HepG2 (cell line): ENCODE measurements around the gene BCL2L13. TPM values are rescaled to one million over a fixed set of nuclear protein-coding genes. Genes with fewer than 3 reads are reported as not detected.

ENCODE experiments used
- ATAC-seq: fragments of 200-7000 bp; cut with Tn5 transposase; 3 replicates; pipeline ENCODE4 v1.9.1; 2020; ENCODE audit warnings: mild to moderate bottlenecking, moderate library complexity
- BruUV-seq: library from RNA; stranded (reverse); fragments of 400-500 nt; replicated peaks from 2 replicates; lab custom pipeline; 2021; lab: Mats Ljungman, UMichigan
- CTCF ChIA-PET: fragments of 300-600 bp; formaldehyde crosslinking; extraction: SDS; loops from one replicate; lab custom pipeline; 2021; ENCODE audit warnings: low total read pairs, inconsistent platforms, low intra/inter-chr PET ratio; lab: Yijun Ruan, JAX
- POLR2A ChIA-PET: fragments of 350-600 bp; sonication (Branson Sonifier 250); formaldehyde crosslinking; loops from one replicate; lab custom pipeline; 2020; ENCODE audit warnings: antibody characterized with exemption, inconsistent platforms; lab: Yijun Ruan, JAX
- DNase-seq: peaks from one replicate; pipeline ENCODE4 v3.0.0-alpha.2; 2015; ENCODE audit warnings: low spot score
- FAIRE-seq: peaks from 3 replicates; lab custom pipeline; 2011; peaks lifted over from hg19 to GRCh38; lab: Jason Lieb, UNC
- H2AFZ ChIP-seq: one replicate; pipeline ENCODE4 v1.6.1; 2011; ENCODE audit warnings: low read length, inconsistent platforms
- H3K27ac ChIP-seq: fragments of 300-600 bp; 3 replicates; pipeline ENCODE4 v1.8.0; 2011; ENCODE audit warnings: mixed run types, mild to moderate bottlenecking, mixed read lengths, low read length, inconsistent platforms; ENCODE audit not compliant: insufficient read depth; ENCODE audit errors: extremely low read length
- H3K27me3 ChIP-seq, 2 experiments: fragments of 200-600 bp in 1 of 2; 2 replicates in 1 of 2; 3 replicates in 1 of 2; pipeline versions ENCODE4 v1.6.0 to v1.8.0; 2011; ENCODE audit warnings: low read length in 2 of 2, mild to moderate bottlenecking in 2 of 2, moderate library complexity in 2 of 2, inconsistent platforms in 1 of 2; ENCODE audit not compliant: insufficient read depth in 2 of 2, control insufficient read depth in 1 of 2
- H3K36me3 ChIP-seq, 2 experiments: fragments of 200-600 bp in 1 of 2; replicated peaks in 1 of 2; 2 replicates in 1 of 2; 3 replicates in 1 of 2; pipeline versions ENCODE4 v1.5.1 to v1.8.0; 2011; ENCODE audit warnings: low read length in 2 of 2, inconsistent platforms in 1 of 2; ENCODE audit not compliant: insufficient read depth in 2 of 2, control insufficient read depth in 1 of 2
- H3K4me1 ChIP-seq: 2 replicates; pipeline ENCODE4 v1.5.1; 2012; ENCODE audit warnings: low read length, inconsistent platforms; ENCODE audit not compliant: insufficient read depth
- H3K4me2 ChIP-seq: 2 replicates; pipeline ENCODE4 v1.6.0; 2011; ENCODE audit warnings: low read depth, low read length, inconsistent platforms
- H3K4me3 ChIP-seq, 3 experiments: fragments of 200-600 bp in 1 of 3; sonication (generic), shearing (Covaris generic) in 1 of 3; replicated peaks in 1 of 3; 2 replicates each; pipeline ENCODE4 v1.5.1; 2011 to 2016; ENCODE audit warnings: low read length in 3 of 3, inconsistent platforms in 2 of 3, low read depth in 2 of 3, mild to moderate bottlenecking in 2 of 3, control low read depth in 1 of 3, mixed read lengths in 1 of 3; ENCODE audit not compliant: insufficient read depth in 1 of 3
- H3K79me2 ChIP-seq: one replicate; pipeline ENCODE4 v1.6.1; 2011; ENCODE audit warnings: low read length, inconsistent platforms; ENCODE audit not compliant: insufficient read depth
- H3K9ac ChIP-seq: 2 replicates; pipeline ENCODE4 v1.6.0; 2011; ENCODE audit warnings: mild to moderate bottlenecking, low read depth, low read length, inconsistent platforms; ENCODE audit not compliant: insufficient read depth
- H3K9me3 ChIP-seq: 2 replicates; pipeline ENCODE4 v1.5.1; 2012; ENCODE audit warnings: mild to moderate bottlenecking, low read length
- H4K20me1 ChIP-seq: 2 replicates; pipeline ENCODE4 v1.6.0; 2011; ENCODE audit warnings: inconsistent platforms, mild to moderate bottlenecking, low read length, moderate library complexity; ENCODE audit not compliant: insufficient read depth
- GZF1 ChIP-seq: sonication (generic); formaldehyde crosslinking; IDR thresholded peaks from 2 replicates; pipeline ENCODE4 v1.5.1; 2020; ENCODE audit warnings: mild to moderate bottlenecking, missing genetic modification reagents
- SMAD9 ChIP-seq: sonication (generic); formaldehyde crosslinking; IDR thresholded peaks from 2 replicates; pipeline ENCODE4 v1.5.1; 2020; ENCODE audit warnings: mild to moderate bottlenecking, missing genetic modification reagents
- ZMYM4 ChIP-seq: sonication (generic); formaldehyde crosslinking; IDR thresholded peaks from 2 replicates; pipeline ENCODE4 v1.8.1; 2023; ENCODE audit warnings: mild to moderate bottlenecking, missing genetic modification reagents
- ZNF143 ChIP-seq: sonication (generic); formaldehyde crosslinking; IDR thresholded peaks from 2 replicates; pipeline ENCODE4 v1.4.0; 2020; ENCODE audit warnings: missing genetic modification reagents
- ZNF484 ChIP-seq: sonication (generic); formaldehyde crosslinking; IDR thresholded peaks from 2 replicates; pipeline ENCODE4 v1.5.1; 2020; ENCODE audit warnings: mild to moderate bottlenecking, low read depth, missing genetic modification reagents, borderline replicate concordance
- ZNF713 ChIP-seq: sonication (generic); formaldehyde crosslinking; IDR thresholded peaks from 2 replicates; pipeline ENCODE4 v1.4.0; 2020; ENCODE audit warnings: mild to moderate bottlenecking, missing genetic modification reagents
- WGBS: methylation state at CpG from one replicate; pipeline ENCODE4 v1.1.6; 2017; ENCODE audit warnings: low lambda C conversion rate; 5-methylcytosine and 5-hydroxymethylcytosine counted together
- in situ Hi-C: cut with HindIII; loops from 2 replicates; pipeline ENCODE4 v1.10.0; 2017; ENCODE audit warnings: low pct_unique_long_range_greater_than_20kb; ENCODE audit not compliant: extremely low pct_ligation_motif_present
- intact Hi-C: fragments of 100-400 bp; cut with micrococcal nuclease; formaldehyde crosslinking; loops from one replicate; pipeline ENCODE4 v1.10.0; 2022; ENCODE audit not compliant: unreplicated experiment
- polyA plus RNA-seq, 8 experiments: library from polyadenylated mRNA; depleted of rRNA in 3 of 8; stranded (reverse) in 7 of 8; unstranded in 1 of 8; fragments of >200 nt; fragmentation: Illumina TruSeq in 4 of 8; extraction: Trizol in 4 of 8; gene quantifications; 2 replicates each; pipeline versions ENCODE4 v1.2.1 to v1.2.3, GENCODE V29; 2011 to 2016; ENCODE audit warnings: low read depth in 4 of 8, missing spikeins in 1 of 8, mixed read lengths in 1 of 8; ENCODE audit not compliant: insufficient read depth in 1 of 8
- total RNA-seq, 5 experiments: library from RNA; depleted of rRNA; stranded (reverse); fragments of >200 nt; fragmentation: Illumina TruSeq; extraction: Trizol; gene quantifications; 2 replicates each; pipeline ENCODE4 v1.2.3, GENCODE V29; 2016; ENCODE audit warnings: low read depth in 1 of 5
- TF ChIP-seq, protein P1 (sequence below): IDR thresholded peaks from 2 replicates; pipeline ENCODE4 v1.6.1; 2012; ENCODE audit warnings: inconsistent platforms
- TF ChIP-seq, protein P2 (sequence below): sonication (generic); formaldehyde crosslinking; IDR thresholded peaks from 2 replicates; pipeline ENCODE4 v1.5.0; 2020; ENCODE audit warnings: missing genetic modification reagents, mild to moderate bottlenecking, borderline replicate concordance
- TF ChIP-seq, protein P3 (sequence below): sonication (generic); formaldehyde crosslinking; IDR thresholded peaks from 2 replicates; pipeline ENCODE4 v1.9.0; 2021; ENCODE audit warnings: missing genetic modification reagents, mild to moderate bottlenecking, borderline replicate concordance
- TF ChIP-seq, protein P4 (sequence below): sonication (generic); formaldehyde crosslinking; IDR thresholded peaks from 2 replicates; pipeline ENCODE4 v1.4.0; 2020; ENCODE audit warnings: low read depth, mild to moderate bottlenecking, missing genetic modification reagents
- TF ChIP-seq, protein P5 (sequence below): sonication (generic); formaldehyde crosslinking; IDR thresholded peaks from 2 replicates; pipeline ENCODE4 v1.4.0; 2020; ENCODE audit warnings: missing genetic modification reagents
- TF ChIP-seq, protein P6 (sequence below): sonication (generic); formaldehyde crosslinking; IDR thresholded peaks from 2 replicates; pipeline ENCODE4 v1.8.0; 2022; ENCODE audit warnings: mild to moderate bottlenecking, missing genetic modification reagents, moderate library complexity

The BCL2L13 gene
- total and polyA plus RNA-seq, 2 of the 13 experiments (the other 11 are each of a cell fraction or from before 2014, with no cell fraction given): 13.5 to 14.6 TPM

- H4K20me1 ChIP-seq: no peaks in the 10 kb centered on the region
- H3K79me2 ChIP-seq: no peaks in the 10 kb centered on the region
- ChIA-PET CTCF (no interaction called here), POLR2A (no interaction called here)
- no peak for DNase-seq
- no peaks in the 10 kb centered on the region for H3K4me1 ChIP-seq
- H3K27me3 ChIP-seq: no peaks in the 10 kb centered on the region
- intact Hi-C loops (no loop called here), in situ Hi-C loops (no loop called here)
- no peak overlapping the region for H3K27ac ChIP-seq
- ATAC-seq: no peak
- H3K9ac ChIP-seq: no peak overlapping the region
- TF ChIP-seq GZF1 (CRISPR knock-in tag) (no peak), SMAD9 (CRISPR knock-in tag) (no peak), ZNF713 (CRISPR knock-in tag) (no peak), ZNF143 (no peak), ZNF484 (CRISPR knock-in tag) (no peak), ZMYM4 (no peak)
- TF ChIP-seq, protein P1, sequence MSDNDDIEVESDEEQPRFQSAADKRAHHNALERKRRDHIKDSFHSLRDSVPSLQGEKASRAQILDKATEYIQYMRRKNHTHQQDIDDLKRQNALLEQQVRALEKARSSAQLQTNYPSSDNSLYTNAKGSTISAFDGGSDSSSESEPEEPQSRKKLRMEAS: no peak
- TF ChIP-seq, protein P2, sequence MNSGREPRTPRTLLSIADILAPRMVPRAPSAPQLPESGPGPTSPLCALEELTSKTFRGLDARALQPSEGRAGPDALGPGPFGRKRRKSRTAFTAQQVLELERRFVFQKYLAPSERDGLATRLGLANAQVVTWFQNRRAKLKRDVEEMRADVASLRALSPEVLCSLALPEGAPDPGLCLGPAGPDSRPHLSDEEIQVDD (CRISPR knock-in tag): no peak
- TF ChIP-seq, protein P3, sequence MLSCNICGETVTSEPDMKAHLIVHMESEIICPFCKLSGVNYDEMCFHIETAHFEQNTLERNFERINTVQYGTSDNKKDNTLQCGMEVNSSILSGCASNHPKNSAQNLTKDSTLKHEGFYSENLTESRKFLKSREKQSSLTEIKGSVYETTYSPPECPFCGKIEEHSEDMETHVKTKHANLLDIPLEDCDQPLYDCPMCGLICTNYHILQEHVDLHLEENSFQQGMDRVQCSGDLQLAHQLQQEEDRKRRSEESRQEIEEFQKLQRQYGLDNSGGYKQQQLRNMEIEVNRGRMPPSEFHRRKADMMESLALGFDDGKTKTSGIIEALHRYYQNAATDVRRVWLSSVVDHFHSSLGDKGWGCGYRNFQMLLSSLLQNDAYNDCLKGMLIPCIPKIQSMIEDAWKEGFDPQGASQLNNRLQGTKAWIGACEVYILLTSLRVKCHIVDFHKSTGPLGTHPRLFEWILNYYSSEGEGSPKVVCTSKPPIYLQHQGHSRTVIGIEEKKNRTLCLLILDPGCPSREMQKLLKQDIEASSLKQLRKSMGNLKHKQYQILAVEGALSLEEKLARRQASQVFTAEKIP (CRISPR knock-in tag): no peak
- TF ChIP-seq, protein P4, sequence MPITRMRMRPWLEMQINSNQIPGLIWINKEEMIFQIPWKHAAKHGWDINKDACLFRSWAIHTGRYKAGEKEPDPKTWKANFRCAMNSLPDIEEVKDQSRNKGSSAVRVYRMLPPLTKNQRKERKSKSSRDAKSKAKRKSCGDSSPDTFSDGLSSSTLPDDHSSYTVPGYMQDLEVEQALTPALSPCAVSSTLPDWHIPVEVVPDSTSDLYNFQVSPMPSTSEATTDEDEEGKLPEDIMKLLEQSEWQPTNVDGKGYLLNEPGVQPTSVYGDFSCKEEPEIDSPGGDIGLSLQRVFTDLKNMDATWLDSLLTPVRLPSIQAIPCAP (CRISPR knock-in tag): no peak
- TF ChIP-seq, protein P5, sequence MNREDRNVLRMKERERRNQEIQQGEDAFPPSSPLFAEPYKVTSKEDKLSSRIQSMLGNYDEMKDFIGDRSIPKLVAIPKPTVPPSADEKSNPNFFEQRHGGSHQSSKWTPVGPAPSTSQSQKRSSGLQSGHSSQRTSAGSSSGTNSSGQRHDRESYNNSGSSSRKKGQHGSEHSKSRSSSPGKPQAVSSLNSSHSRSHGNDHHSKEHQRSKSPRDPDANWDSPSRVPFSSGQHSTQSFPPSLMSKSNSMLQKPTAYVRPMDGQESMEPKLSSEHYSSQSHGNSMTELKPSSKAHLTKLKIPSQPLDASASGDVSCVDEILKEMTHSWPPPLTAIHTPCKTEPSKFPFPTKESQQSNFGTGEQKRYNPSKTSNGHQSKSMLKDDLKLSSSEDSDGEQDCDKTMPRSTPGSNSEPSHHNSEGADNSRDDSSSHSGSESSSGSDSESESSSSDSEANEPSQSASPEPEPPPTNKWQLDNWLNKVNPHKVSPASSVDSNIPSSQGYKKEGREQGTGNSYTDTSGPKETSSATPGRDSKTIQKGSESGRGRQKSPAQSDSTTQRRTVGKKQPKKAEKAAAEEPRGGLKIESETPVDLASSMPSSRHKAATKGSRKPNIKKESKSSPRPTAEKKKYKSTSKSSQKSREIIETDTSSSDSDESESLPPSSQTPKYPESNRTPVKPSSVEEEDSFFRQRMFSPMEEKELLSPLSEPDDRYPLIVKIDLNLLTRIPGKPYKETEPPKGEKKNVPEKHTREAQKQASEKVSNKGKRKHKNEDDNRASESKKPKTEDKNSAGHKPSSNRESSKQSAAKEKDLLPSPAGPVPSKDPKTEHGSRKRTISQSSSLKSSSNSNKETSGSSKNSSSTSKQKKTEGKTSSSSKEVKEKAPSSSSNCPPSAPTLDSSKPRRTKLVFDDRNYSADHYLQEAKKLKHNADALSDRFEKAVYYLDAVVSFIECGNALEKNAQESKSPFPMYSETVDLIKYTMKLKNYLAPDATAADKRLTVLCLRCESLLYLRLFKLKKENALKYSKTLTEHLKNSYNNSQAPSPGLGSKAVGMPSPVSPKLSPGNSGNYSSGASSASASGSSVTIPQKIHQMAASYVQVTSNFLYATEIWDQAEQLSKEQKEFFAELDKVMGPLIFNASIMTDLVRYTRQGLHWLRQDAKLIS (CRISPR knock-in tag): no peak
- TF ChIP-seq, protein P6, sequence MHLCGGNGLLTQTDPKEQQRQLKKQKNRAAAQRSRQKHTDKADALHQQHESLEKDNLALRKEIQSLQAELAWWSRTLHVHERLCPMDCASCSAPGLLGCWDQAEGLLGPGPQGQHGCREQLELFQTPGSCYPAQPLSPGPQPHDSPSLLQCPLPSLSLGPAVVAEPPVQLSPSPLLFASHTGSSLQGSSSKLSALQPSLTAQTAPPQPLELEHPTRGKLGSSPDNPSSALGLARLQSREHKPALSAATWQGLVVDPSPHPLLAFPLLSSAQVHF (CRISPR knock-in tag): no peak
- no peak overlapping the region for H2AFZ ChIP-seq
- H3K4me3 ChIP-seq: no peak overlapping the region
- FAIRE-seq: no peak
- H3K36me3 ChIP-seq: no peaks in the 10 kb centered on the region
- H3K4me2 ChIP-seq: no peak overlapping the region
- no TSS peak for BruUV-seq
- 96% methylated on average over 3 of the region's 3 CpGs for WGBS
- H3K9me3 ChIP-seq: no peaks in the 10 kb centered on the region
These were observed 78.0 kb downstream of the BCL2L13 start for GRCh38 chr22:17716529-17716928.
